Measurements from ENCODE around the gene GSTO1.
A peak's percentile ranks its signal among the peaks of the same experiment; 100 is the strongest.
"Not testable (repeated sequence)": the region's sequence is repeated elsewhere in the genome, so short reads cannot be mapped to it uniquely, and the experiment has no call there.

GSTO1 gene

DNA sequence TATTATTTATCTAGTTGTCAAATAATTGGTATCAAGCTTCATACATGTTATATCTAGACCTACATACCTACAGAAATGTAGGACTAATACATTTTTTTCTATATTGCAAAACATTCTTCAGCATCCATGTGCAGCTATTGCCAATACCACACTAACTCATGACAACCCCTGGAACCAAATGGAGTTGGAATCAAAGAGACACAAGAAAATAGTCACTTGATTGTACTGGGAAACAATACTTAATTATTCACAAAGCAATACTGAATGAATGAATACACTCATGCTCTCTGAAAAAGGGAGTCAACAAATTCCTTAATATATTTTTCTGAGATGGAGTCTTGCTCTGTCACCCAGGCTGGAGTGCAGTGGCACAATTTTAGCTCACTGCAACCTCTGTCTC, 12.1 kb upstream of the GSTO1 start:
- TF ChIP-seq, protein P1, sequence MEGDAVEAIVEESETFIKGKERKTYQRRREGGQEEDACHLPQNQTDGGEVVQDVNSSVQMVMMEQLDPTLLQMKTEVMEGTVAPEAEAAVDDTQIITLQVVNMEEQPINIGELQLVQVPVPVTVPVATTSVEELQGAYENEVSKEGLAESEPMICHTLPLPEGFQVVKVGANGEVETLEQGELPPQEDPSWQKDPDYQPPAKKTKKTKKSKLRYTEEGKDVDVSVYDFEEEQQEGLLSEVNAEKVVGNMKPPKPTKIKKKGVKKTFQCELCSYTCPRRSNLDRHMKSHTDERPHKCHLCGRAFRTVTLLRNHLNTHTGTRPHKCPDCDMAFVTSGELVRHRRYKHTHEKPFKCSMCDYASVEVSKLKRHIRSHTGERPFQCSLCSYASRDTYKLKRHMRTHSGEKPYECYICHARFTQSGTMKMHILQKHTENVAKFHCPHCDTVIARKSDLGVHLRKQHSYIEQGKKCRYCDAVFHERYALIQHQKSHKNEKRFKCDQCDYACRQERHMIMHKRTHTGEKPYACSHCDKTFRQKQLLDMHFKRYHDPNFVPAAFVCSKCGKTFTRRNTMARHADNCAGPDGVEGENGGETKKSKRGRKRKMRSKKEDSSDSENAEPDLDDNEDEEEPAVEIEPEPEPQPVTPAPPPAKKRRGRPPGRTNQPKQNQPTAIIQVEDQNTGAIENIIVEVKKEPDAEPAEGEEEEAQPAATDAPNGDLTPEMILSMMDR (conservative IDR thresholded peaks at IDR 0.05; ENCODE audit: low read length), result no peak
- no peak overlapping the region for H3K4me3 ChIP-seq (ENCODE audit: low read length)
- DNase-seq (ENCODE audit: low read depth), result no peak

DNA sequence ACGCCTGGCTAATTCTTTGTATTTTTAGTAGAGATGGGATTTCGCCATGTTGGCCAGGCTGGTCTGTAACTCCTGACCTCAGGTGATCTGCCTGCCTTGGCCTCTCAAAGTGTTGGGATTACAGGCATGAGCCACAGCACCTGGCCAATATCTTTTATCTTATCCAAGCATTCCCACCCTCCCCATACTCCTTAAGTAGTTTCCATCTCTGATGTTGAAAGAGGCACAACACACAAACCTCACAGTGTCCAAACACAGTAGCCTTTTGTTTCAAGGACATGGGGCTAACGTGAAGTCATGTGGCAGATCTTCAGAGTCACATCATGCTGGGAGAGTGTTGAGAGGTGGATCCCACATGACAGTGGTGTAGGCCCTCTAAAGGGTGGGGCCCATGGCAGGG, 11.7 kb upstream of the GSTO1 start:
- H3K4me3 ChIP-seq (ENCODE audit: low read length); DNase-seq (ENCODE audit: low read depth): not testable (repeated sequence)

DNA sequence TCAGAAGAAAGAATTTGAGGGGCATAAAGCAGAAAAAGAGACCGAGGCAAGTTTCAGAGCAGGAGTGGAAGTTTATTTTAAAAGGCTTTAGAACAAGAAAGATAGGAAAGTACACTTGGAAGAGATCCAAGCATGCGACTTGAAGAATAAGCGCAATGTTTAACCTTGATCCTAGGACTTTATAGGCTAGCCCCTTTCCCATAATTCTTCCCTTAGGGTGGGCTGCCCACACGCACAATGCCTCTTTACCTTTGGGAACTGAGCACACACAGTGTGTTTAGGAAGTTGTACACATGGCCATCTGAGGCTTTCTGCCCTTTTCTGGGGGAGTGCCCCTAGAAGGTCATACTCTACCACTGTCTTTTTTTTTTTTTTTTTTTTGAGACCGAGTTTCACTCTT, 11.2 kb upstream of the GSTO1 start:
- H3K4me3 ChIP-seq (ENCODE audit: low read length), result no peak overlapping the region
- no peak for DNase-seq (ENCODE audit: low read depth)
- TF ChIP-seq, protein P1 (conservative IDR thresholded peaks at IDR 0.05; ENCODE audit: low read length), result no peak

DNA sequence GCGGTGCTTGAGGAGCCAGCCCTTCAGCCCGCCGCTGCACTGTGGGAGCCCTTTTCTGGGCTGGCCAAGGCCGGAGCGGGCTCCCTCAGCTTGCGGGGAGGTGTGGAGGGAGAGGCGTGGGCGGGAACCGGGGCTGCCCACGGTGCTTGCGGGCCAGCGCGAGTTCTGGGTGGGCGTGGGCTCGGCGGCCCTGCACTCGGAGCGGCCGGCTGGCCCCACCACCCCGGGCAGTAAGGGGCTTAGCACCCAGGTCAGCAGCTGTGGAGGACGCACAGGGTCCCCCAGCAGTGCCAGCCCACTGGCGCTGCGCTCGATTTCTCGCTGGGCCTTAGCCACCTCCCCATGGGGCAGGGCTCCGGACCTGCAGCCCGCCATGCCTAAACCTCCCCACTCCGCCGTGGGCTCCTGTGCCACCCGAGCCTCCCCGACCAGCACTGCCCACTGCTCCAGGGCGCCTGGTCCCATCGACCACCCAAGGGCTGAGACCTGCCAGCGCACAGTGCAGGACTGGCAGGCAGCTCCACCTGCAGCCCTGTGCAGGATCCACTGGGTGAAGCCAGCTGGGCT, 9.5 kb upstream of the GSTO1 start:
- H3K4me3 ChIP-seq (ENCODE audit: low read length), result no peak overlapping the region
- TF ChIP-seq, protein P1 (conservative IDR thresholded peaks at IDR 0.05; ENCODE audit: low read length), result no peak
- no peak for DNase-seq (ENCODE audit: low read depth)

DNA sequence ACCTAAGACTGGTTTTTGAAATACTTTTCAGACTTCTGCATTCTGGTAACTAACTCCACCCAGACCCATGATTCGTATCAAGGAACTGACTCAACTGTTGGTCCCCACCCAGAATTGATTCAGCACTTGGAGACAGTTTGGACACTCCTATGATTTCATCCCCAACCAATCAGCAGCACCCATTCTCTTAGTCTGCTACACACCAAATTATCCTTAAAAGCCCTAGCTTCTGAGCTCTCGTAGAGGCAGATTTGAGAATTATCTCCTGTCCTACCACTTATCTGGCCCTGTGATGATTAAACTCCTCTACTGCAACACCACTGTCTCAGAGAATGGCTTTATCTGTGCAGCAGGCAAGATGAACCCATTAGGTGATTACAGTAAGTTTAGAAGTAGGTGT, 7.7 kb upstream of the GSTO1 start:
- no peak overlapping the region for H3K4me3 ChIP-seq (ENCODE audit: low read length)
- TF ChIP-seq, protein P1 (conservative IDR thresholded peaks at IDR 0.05; ENCODE audit: low read length), result no peak

DNA sequence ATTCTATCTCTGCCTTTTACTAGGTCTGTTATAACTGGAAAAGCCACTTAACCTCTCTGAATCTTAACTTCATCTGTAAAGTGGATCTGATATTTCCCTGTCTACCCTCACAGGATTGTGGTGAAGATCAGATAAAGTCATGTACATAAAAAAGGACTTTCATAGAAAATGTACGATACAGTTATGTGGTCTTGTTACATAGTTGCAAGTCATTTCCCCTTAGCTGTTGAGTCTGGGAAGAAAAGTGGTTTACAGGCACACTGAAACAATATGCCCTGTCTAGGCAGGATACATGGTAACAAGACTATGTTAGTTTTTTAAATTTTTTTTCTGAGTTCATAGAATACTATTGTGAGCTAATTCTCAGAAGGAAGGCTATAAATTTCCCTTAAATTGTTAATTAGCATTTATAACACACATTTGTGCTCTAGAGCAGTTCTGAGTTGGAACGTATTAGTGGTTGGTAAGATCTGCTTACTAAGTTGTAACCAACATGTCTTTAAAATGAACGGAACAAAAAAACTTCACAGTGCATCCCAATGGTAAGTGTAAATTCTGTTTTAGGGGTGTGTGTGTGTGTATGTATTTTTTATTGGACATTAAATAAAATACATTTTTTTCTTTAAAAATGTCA, 7.1 kb upstream of the GSTO1 start:
- DNase-seq (ENCODE audit: low read depth), result no peak
- TF ChIP-seq, protein P1 (conservative IDR thresholded peaks at IDR 0.05; ENCODE audit: low read length), result no peak
- no peak overlapping the region for H3K4me3 ChIP-seq (ENCODE audit: low read length)

More for the DNA sequence above, 7.7 kb upstream of the GSTO1 start:
- DNase-seq (ENCODE audit: low read depth), result peak; percentile 43

DNA sequence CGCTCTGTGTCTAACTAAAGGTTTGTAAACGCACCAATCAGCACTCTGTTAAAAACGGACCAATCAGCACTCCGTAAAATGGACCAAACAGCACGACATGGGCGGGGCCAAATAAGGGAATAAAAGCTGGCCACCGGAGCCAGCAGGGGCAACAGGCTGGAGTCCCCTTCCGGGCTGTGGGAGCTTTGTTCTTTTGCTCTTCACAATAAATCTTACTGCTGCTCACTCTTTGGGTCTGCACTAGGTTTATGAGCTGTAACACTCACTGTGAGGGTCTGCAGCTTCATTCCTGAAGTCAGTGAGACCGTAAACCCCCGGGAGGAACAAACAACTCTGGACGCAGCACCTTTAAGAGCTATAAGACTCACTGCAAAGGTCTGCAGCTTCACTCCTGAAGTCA, 5.8 kb upstream of the GSTO1 start:
- not testable (repeated sequence) for H3K4me3 ChIP-seq (ENCODE audit: low read length); DNase-seq (ENCODE audit: low read depth)

DNA sequence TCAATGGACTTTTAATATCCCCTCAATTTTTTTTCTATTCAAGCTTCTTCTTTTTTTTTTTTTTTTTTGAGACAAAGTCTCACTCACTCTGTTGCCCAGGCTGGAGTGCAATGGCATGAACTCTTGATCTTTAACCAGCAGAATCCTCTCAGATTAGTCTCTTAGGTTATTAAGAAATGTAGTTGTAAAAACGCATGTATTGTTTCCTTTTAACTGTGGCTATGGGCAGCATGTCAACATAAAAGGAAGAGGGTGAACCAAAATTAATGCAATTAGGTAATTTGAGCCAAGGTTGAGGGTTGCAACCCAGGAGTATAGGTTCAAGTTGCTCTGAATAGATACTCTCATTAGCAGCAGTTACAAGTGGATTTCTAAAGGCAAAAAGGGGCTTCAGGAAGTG, 4.3 kb upstream of the GSTO1 start:
- TF ChIP-seq, protein P1 (conservative IDR thresholded peaks at IDR 0.05; ENCODE audit: low read length), result no peak
- H3K4me3 ChIP-seq (ENCODE audit: low read length), result no peak overlapping the region
- DNase-seq (ENCODE audit: low read depth), result no peak
